ENCODE results near the gene DMXL1. TPM values are rescaled to one million over a fixed set of nuclear protein-coding genes. Genes with fewer than 3 reads are reported as not detected.

The DMXL1 gene
- total and polyA plus RNA-seq, 2 experiments from 2014 or later: 28.4 to 41.7 TPM

- TF ChIP-seq, protein P1, sequence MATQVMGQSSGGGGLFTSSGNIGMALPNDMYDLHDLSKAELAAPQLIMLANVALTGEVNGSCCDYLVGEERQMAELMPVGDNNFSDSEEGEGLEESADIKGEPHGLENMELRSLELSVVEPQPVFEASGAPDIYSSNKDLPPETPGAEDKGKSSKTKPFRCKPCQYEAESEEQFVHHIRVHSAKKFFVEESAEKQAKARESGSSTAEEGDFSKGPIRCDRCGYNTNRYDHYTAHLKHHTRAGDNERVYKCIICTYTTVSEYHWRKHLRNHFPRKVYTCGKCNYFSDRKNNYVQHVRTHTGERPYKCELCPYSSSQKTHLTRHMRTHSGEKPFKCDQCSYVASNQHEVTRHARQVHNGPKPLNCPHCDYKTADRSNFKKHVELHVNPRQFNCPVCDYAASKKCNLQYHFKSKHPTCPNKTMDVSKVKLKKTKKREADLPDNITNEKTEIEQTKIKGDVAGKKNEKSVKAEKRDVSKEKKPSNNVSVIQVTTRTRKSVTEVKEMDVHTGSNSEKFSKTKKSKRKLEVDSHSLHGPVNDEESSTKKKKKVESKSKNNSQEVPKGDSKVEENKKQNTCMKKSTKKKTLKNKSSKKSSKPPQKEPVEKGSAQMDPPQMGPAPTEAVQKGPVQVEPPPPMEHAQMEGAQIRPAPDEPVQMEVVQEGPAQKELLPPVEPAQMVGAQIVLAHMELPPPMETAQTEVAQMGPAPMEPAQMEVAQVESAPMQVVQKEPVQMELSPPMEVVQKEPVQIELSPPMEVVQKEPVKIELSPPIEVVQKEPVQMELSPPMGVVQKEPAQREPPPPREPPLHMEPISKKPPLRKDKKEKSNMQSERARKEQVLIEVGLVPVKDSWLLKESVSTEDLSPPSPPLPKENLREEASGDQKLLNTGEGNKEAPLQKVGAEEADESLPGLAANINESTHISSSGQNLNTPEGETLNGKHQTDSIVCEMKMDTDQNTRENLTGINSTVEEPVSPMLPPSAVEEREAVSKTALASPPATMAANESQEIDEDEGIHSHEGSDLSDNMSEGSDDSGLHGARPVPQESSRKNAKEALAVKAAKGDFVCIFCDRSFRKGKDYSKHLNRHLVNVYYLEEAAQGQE (IDR thresholded peaks at IDR 0.05; ENCODE audit: unreplicated experiment): no peak
These were observed 22.6 kb upstream of the DMXL1 start (continued) for GRCh38 chr5:119048246-119048645.

DNA sequence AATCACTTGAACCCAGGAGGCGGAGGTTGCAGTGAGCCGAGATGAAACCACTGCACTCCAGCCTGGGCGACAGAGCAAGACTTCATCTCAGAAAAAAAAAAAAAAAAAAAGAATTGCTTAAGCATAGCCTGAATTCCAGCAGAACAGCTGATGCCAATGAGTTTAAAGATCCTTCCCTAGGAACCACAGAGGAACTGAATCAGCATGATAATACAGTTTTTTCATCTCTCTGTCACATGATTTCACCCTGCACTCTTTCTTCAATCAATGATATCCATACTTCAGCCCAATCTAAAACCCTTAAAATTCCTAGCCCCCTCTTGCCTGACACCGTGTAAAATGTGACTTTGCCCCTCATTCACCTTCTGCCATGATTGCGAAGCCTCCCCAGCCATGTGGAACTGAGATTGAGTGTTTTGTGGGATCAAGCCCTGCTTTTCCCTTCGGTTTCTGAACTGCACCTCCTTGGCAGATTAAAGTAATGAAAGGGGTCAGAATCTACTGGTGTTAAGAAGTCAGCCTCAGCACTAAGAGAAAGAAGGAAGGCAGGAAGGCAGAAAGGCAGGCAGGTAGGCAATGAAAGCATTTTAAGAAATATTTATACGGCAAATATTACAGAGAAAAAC is 20.9 kb upstream of the DMXL1 start:
- DNase-seq (ENCODE audit: low spot score) (peak; percentile 86), ATAC-seq (peak; percentile 87)
- Histone ChIP-seq H3K4me2 (peak overlapping the region; percentile 16; the same call in 1 of the 2 replicates), H3K79me2 (replicated peaks; ENCODE audit: insufficient read depth) (no peaks in the 10 kb centered on the region), H3K9me2 (ENCODE audit: insufficient read depth) (no peaks in the 10 kb centered on the region), H2AFZ (peak overlapping the region; percentile 1; the same call in 1 of the 2 replicates), H3K4me1 (ENCODE audit: insufficient read depth) (peaks cover 18% of the 10 kb centered on the region; the same call in 1 of the 2 replicates), H3K4me3 (no peak overlapping the region), H4K20me1 (replicated peaks; ENCODE audit: insufficient read depth) (no peaks in the 10 kb centered on the region), H3K36me3 (ENCODE audit: insufficient read depth) (no peaks in the 10 kb centered on the region), H3K27ac (ENCODE audit: low read depth) (peak overlapping the region; percentile 90), H3K27me3 (ENCODE audit: insufficient read depth) (no peaks in the 10 kb centered on the region), H3F3A (replicated peaks; ENCODE audit: low read depth) (no peaks in the 10 kb centered on the region)
- no peaks in the 10 kb centered on the region for H3K27me3 Mint-ChIP-seq (ENCODE audit: insufficient read depth, low read depth, poor library complexity)
- TF ChIP-seq, protein P2, sequence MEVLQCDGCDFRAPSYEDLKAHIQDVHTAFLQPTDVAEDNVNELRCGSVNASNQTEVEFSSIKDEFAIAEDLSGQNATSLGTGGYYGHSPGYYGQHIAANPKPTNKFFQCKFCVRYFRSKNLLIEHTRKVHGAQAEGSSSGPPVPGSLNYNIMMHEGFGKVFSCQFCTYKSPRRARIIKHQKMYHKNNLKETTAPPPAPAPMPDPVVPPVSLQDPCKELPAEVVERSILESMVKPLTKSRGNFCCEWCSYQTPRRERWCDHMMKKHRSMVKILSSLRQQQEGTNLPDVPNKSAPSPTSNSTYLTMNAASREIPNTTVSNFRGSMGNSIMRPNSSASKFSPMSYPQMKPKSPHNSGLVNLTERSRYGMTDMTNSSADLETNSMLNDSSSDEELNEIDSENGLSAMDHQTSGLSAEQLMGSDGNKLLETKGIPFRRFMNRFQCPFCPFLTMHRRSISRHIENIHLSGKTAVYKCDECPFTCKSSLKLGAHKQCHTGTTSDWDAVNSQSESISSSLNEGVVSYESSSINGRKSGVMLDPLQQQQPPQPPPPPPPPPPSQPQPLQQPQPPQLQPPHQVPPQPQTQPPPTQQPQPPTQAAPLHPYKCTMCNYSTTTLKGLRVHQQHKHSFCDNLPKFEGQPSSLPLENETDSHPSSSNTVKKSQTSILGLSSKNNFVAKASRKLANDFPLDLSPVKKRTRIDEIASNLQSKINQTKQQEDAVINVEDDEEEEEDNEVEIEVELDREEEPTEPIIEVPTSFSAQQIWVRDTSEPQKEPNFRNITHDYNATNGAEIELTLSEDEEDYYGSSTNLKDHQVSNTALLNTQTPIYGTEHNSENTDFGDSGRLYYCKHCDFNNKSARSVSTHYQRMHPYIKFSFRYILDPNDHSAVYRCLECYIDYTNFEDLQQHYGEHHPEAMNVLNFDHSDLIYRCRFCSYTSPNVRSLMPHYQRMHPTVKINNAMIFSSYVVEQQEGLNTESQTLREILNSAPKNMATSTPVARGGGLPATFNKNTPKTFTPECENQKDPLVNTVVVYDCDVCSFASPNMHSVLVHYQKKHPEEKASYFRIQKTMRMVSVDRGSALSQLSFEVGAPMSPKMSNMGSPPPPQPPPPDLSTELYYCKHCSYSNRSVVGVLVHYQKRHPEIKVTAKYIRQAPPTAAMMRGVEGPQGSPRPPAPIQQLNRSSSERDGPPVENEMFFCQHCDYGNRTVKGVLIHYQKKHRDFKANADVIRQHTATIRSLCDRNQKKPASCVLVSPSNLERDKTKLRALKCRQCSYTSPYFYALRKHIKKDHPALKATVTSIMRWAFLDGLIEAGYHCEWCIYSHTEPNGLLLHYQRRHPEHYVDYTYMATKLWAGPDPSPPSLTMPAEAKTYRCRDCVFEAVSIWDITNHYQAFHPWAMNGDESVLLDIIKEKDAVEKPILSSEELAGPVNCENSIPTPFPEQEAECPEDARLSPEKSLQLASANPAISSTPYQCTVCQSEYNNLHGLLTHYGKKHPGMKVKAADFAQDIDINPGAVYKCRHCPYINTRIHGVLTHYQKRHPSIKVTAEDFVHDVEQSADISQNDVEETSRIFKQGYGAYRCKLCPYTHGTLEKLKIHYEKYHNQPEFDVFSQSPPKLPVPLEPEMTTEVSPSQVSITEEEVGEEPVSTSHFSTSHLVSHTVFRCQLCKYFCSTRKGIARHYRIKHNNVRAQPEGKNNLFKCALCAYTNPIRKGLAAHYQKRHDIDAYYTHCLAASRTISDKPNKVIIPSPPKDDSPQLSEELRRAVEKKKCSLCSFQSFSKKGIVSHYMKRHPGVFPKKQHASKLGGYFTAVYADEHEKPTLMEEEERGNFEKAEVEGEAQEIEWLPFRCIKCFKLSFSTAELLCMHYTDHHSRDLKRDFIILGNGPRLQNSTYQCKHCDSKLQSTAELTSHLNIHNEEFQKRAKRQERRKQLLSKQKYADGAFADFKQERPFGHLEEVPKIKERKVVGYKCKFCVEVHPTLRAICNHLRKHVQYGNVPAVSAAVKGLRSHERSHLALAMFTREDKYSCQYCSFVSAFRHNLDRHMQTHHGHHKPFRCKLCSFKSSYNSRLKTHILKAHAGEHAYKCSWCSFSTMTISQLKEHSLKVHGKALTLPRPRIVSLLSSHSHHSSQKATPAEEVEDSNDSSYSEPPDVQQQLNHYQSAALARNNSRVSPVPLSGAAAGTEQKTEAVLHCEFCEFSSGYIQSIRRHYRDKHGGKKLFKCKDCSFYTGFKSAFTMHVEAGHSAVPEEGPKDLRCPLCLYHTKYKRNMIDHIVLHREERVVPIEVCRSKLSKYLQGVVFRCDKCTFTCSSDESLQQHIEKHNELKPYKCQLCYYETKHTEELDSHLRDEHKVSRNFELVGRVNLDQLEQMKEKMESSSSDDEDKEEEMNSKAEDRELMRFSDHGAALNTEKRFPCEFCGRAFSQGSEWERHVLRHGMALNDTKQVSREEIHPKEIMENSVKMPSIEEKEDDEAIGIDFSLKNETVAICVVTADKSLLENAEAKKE (CRISPR knock-in tag; IDR thresholded peaks at IDR 0.05): no peak
- TF ChIP-seq CREB1 (CRISPR knock-in tag; IDR thresholded peaks at IDR 0.05; ENCODE audit: low read depth): 0 out of 2 replicates have a peak, but pooled peaks have one; percentile 4
- H3K4me1 Mint-ChIP-seq: peaks cover 10% of the 10 kb centered on the region
- H3K9me3 Mint-ChIP-seq: no peaks in the 10 kb centered on the region
- no peaks in the 10 kb centered on the region for H3K36me3 Mint-ChIP-seq (ENCODE audit: low read depth)
- peak overlapping the region; percentile 3; the same call in 1 of the 3 replicates for H3K4me3 Mint-ChIP-seq
- peak overlapping the region; percentile 89 for H3K27ac Mint-ChIP-seq
